ENCODE data around the gene BMP4. TPM values are rescaled to one million over a fixed set of nuclear protein-coding genes. Genes with fewer than 3 reads are reported as not detected.

The BMP4 gene
- total and polyA plus RNA-seq, 2 experiments from 2014 or later: not detected

GRCh38 chr14:53971521-53971920, 14.9 kb upstream of the BMP4 start:
- peaks cover 32% of the 10 kb centered on the region for H3K27me3 ChIP-seq (replicated peaks; ENCODE audit: insufficient read depth)
- no peak overlapping the region for H3K4me3 ChIP-seq
- H3K4me1 ChIP-seq (ENCODE audit: insufficient read depth): no peaks in the 10 kb centered on the region
- no peaks in the 10 kb centered on the region for H3K9me2 ChIP-seq (ENCODE audit: insufficient read depth)
- H3K79me2 ChIP-seq (ENCODE audit: insufficient read depth): no peaks in the 10 kb centered on the region
- no peak for DNase-seq
- no peak overlapping the region for H3K9ac ChIP-seq
- H3K4me2 ChIP-seq (ENCODE audit: unreplicated experiment): no peak overlapping the region
- in situ Hi-C loops (cut with MboI): no loop called here
- TF ChIP-seq EZH2 (IDR thresholded peaks at IDR 0.05; ENCODE audit: insufficient read depth, poor library complexity, severe bottlenecking) (no peak), EZH2phosphoT487 (IDR thresholded peaks at IDR 0.05; ENCODE audit: insufficient read depth, low read depth) (no peak)
- no peaks in the 10 kb centered on the region for H4K20me1 ChIP-seq (ENCODE audit: insufficient read depth)
- WGBS, 2 experiments (ENCODE audit: low coverage in 1 of 2, low lambda C conversion rate in 2 of 2, missing lambda C conversion rate in 2 of 2): 67 to 70% methylated on average over 4 of the region's 4 CpGs
- no peaks in the 10 kb centered on the region for H3K36me3 ChIP-seq (ENCODE audit: low read depth)
- no peaks in the 10 kb centered on the region for H3K9me3 ChIP-seq (ENCODE audit: low read depth)
- H2AFZ ChIP-seq: no peak overlapping the region
- H3F3A ChIP-seq (ENCODE audit: insufficient read depth): no peaks in the 10 kb centered on the region
- H3K27ac ChIP-seq: no peak overlapping the region

GRCh38 chr14:53969326-53969725, 12.7 kb upstream of the BMP4 start:
- no peaks in the 10 kb centered on the region for H3K4me1 ChIP-seq (ENCODE audit: insufficient read depth)
- no peaks in the 10 kb centered on the region for H3K36me3 ChIP-seq (ENCODE audit: low read depth)
- H3K27me3 ChIP-seq (replicated peaks; ENCODE audit: insufficient read depth): peaks cover 48% of the 10 kb centered on the region
- H3K79me2 ChIP-seq (ENCODE audit: insufficient read depth): no peaks in the 10 kb centered on the region
- in situ Hi-C loops (cut with MboI): no loop called here
- TF ChIP-seq EZH2 (IDR thresholded peaks at IDR 0.05; ENCODE audit: insufficient read depth, poor library complexity, severe bottlenecking): no peak
- TF ChIP-seq EZH2phosphoT487 (IDR thresholded peaks at IDR 0.05; ENCODE audit: insufficient read depth, low read depth): no peak
- no peak overlapping the region for H3K27ac ChIP-seq
- DNase-seq: no peak
- no peaks in the 10 kb centered on the region for H4K20me1 ChIP-seq (ENCODE audit: insufficient read depth)
- no peaks in the 10 kb centered on the region for H3F3A ChIP-seq (ENCODE audit: insufficient read depth)
- H3K9me2 ChIP-seq (ENCODE audit: insufficient read depth): no peaks in the 10 kb centered on the region
- no peak overlapping the region for H3K4me3 ChIP-seq
- H3K9ac ChIP-seq: no peak overlapping the region
- H3K9me3 ChIP-seq (ENCODE audit: low read depth): no peaks in the 10 kb centered on the region
- no peak overlapping the region for H2AFZ ChIP-seq
- H3K4me2 ChIP-seq (ENCODE audit: unreplicated experiment): no peak overlapping the region

GRCh38 chr14:53968726-53969125, 12.1 kb upstream of the BMP4 start:
- Histone ChIP-seq H3K36me3 (ENCODE audit: low read depth) (no peaks in the 10 kb centered on the region), H4K20me1 (ENCODE audit: insufficient read depth) (no peaks in the 10 kb centered on the region), H3K27me3 (replicated peaks; ENCODE audit: insufficient read depth) (peaks cover 48% of the 10 kb centered on the region), H3K4me3 (no peak overlapping the region), H3K9me2 (ENCODE audit: insufficient read depth) (no peaks in the 10 kb centered on the region), H3F3A (ENCODE audit: insufficient read depth) (no peaks in the 10 kb centered on the region), H2AFZ (no peak overlapping the region), H3K27ac (no peak overlapping the region), H3K9ac (no peak overlapping the region), H3K79me2 (ENCODE audit: insufficient read depth) (no peaks in the 10 kb centered on the region), H3K4me2 (ENCODE audit: unreplicated experiment) (no peak overlapping the region), H3K4me1 (ENCODE audit: insufficient read depth) (no peaks in the 10 kb centered on the region), H3K9me3 (ENCODE audit: low read depth) (no peaks in the 10 kb centered on the region)
- TF ChIP-seq EZH2 (IDR thresholded peaks at IDR 0.05; ENCODE audit: insufficient read depth, poor library complexity, severe bottlenecking) (no peak), EZH2phosphoT487 (IDR thresholded peaks at IDR 0.05; ENCODE audit: insufficient read depth, low read depth) (no peak)
- DNase-seq: no peak
- in situ Hi-C loops (cut with MboI): no loop called here
- 53 to 56% methylated on average over 3 of the region's 3 CpGs for WGBS, 2 experiments (ENCODE audit: low coverage in 1 of 2, low lambda C conversion rate in 2 of 2, missing lambda C conversion rate in 2 of 2)

- Histone ChIP-seq H3K36me3 (ENCODE audit: low read depth) (no peaks in the 10 kb centered on the region), H3K4me1 (ENCODE audit: insufficient read depth) (no peaks in the 10 kb centered on the region), H2AFZ (no peak overlapping the region), H3K9me2 (ENCODE audit: insufficient read depth) (no peaks in the 10 kb centered on the region), H3K27me3 (replicated peaks; ENCODE audit: insufficient read depth) (peaks cover 50% of the 10 kb centered on the region), H3K4me3 (no peak overlapping the region), H3F3A (ENCODE audit: insufficient read depth) (no peaks in the 10 kb centered on the region), H3K27ac (no peak overlapping the region), H3K9ac (no peak overlapping the region), H3K4me2 (ENCODE audit: unreplicated experiment) (no peak overlapping the region), H3K79me2 (ENCODE audit: insufficient read depth) (no peaks in the 10 kb centered on the region), H3K9me3 (ENCODE audit: low read depth) (no peaks in the 10 kb centered on the region), H4K20me1 (ENCODE audit: insufficient read depth) (no peaks in the 10 kb centered on the region)
- TF ChIP-seq EZH2phosphoT487 (IDR thresholded peaks at IDR 0.05; ENCODE audit: insufficient read depth, low read depth): no peak
- TF ChIP-seq EZH2 (IDR thresholded peaks at IDR 0.05; ENCODE audit: insufficient read depth, poor library complexity, severe bottlenecking): no peak
- in situ Hi-C loops (cut with MboI): no loop called here
- DNase-seq: no peak
- 83 to 90% methylated on average over 2 of the region's 2 CpGs for WGBS, 2 experiments (ENCODE audit: low coverage in 1 of 2, low lambda C conversion rate in 2 of 2, missing lambda C conversion rate in 2 of 2)
These were observed 11.0 kb upstream of the BMP4 start for GRCh38 chr14:53967606-53968005.

DNA sequence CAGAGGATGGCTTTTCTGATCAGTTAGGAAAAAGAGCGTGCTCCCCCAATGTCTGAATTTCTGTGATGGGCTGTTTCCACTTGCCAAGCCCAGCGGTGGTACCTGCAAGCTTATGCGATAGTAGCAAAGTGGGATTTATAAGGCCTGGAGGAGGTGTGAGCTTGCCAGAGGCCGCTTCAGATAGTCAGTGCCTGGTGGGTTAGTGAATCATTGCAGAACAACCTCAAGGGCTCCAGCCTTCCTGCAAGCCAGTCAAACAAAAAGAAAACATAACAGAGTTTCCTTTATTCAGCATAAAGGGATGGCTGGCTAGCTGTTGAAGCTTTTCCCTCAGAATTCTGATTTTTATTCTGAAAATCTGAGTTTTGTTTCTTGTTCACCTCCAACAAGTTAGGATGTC, 7.6 kb upstream of the BMP4 start:
- in situ Hi-C loops (cut with MboI): no loop called here
- Histone ChIP-seq H3K4me3 (no peak overlapping the region), H2AFZ (no peak overlapping the region), H3K27me3 (replicated peaks; ENCODE audit: insufficient read depth) (peaks cover 79% of the 10 kb centered on the region), H3K36me3 (ENCODE audit: low read depth) (no peaks in the 10 kb centered on the region), H3K9ac (no peak overlapping the region), H3K79me2 (ENCODE audit: insufficient read depth) (no peaks in the 10 kb centered on the region), H3K4me2 (ENCODE audit: unreplicated experiment) (no peak overlapping the region), H3K9me3 (ENCODE audit: low read depth) (no peaks in the 10 kb centered on the region), H3F3A (ENCODE audit: insufficient read depth) (no peaks in the 10 kb centered on the region), H4K20me1 (ENCODE audit: insufficient read depth) (no peaks in the 10 kb centered on the region), H3K27ac (no peak overlapping the region), H3K4me1 (ENCODE audit: insufficient read depth) (no peaks in the 10 kb centered on the region), H3K9me2 (ENCODE audit: insufficient read depth) (no peaks in the 10 kb centered on the region)
- 83 to 84% methylated on average over 4 of the region's 4 CpGs for WGBS, 2 experiments (ENCODE audit: low coverage in 1 of 2, low lambda C conversion rate in 2 of 2, missing lambda C conversion rate in 2 of 2)
- DNase-seq: no peak
- no peak for TF ChIP-seq EZH2phosphoT487 (IDR thresholded peaks at IDR 0.05; ENCODE audit: insufficient read depth, low read depth)
- no peak for TF ChIP-seq EZH2 (IDR thresholded peaks at IDR 0.05; ENCODE audit: insufficient read depth, poor library complexity, severe bottlenecking)

Measured in GM23248 (cell line).